ENCODE results near the gene BABAM2.

GRCh38 chr2:28326881-28327505, 436.5 kb downstream of the BABAM2 start:
- TF ChIP-seq EZH2 (IDR thresholded peaks at IDR 0.05; ENCODE audit: low read length, unreplicated experiment) (no peak), CTCF (conservative IDR thresholded peaks at IDR 0.05; ENCODE audit: low read depth, low read length) (no peak)

All from PC-3 (cell line).